Astrocyte (in vitro differentiated cells and primary cell): Measurements from ENCODE around the gene RNF150.

Source experiments
- CTCF ChIP-seq: IDR thresholded peaks from 2 replicates; pipeline ENCODE4 v1.5.1; 2011; ENCODE audit warnings: low read depth, mild to moderate bottlenecking, inconsistent platforms, low read length, moderate library complexity; ENCODE audit not compliant: insufficient read depth
- EZH2 ChIP-seq: IDR thresholded peaks from 2 replicates; pipeline ENCODE4 v1.6.1; 2012; ENCODE audit warnings: mild to moderate bottlenecking, low read length, inconsistent platforms; ENCODE audit not compliant: insufficient read depth

DNA sequence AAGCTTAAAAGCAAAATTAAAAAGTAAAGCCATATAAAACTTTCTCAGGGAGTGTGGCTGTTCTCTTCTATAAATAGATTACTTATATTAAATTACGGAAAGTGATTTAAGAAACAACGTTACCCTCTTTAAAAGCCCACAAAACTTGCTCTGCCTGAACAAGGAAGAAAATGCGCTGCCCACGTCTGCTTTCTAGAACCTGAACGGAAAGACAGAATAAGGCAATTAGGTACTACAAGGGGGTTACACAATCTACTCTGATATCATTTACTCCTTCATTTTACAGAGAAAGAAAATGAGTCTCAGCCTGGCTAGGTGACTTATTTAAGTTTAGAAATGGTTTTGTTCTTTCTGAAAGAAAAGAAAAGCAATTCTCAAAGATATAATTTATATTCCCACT, 147.2 kb downstream of the RNF150 start:
- TF ChIP-seq CTCF (no peak), EZH2 (no peak)
